ENCODE measurements around the gene VTI1A. TPM values are rescaled to one million over a fixed set of nuclear protein-coding genes. Genes with fewer than 3 reads are reported as not detected.

VTI1A gene
- total RNA-seq, 4 donors from 2014 or later: 21.5 to 50.6 (median 37.5) TPM

- H3K9me3 ChIP-seq: no peaks in the 10 kb centered on the region
- H3K27me3 ChIP-seq: no peaks in the 10 kb centered on the region
- H3K4me1 ChIP-seq: no peaks in the 10 kb centered on the region
- H3K27ac ChIP-seq: no peak overlapping the region
- no peak for DNase-seq
- no peak overlapping the region for H3K4me3 ChIP-seq
- H3K36me3 ChIP-seq: no peaks in the 10 kb centered on the region
- intact Hi-C loops (cut with DNase I; ENCODE audit: low total_unique reads): no loop called here
- TF ChIP-seq CTCF (IDR thresholded peaks at IDR 0.05) (no peak), POLR2A (IDR thresholded peaks at IDR 0.05) (no peak)
Measured at GRCh38 chr10:112644265-112644645, 197.2 kb downstream of the VTI1A start.

- no peaks in the 10 kb centered on the region for H3K4me1 ChIP-seq
- H3K9me3 ChIP-seq: no peaks in the 10 kb centered on the region
- no peak for DNase-seq
- no peak overlapping the region for H3K4me3 ChIP-seq
- H3K27me3 ChIP-seq: no peaks in the 10 kb centered on the region
- no peak for TF ChIP-seq POLR2A (IDR thresholded peaks at IDR 0.05)
- TF ChIP-seq CTCF (IDR thresholded peaks at IDR 0.05): no peak
- intact Hi-C loops (cut with DNase I; ENCODE audit: low total_unique reads): no loop called here
- H3K36me3 ChIP-seq: no peaks in the 10 kb centered on the region
- H3K27ac ChIP-seq: no peak overlapping the region
Measured at GRCh38 chr10:112649006-112649821, 202.2 kb downstream of the VTI1A start.

- no peaks in the 10 kb centered on the region for H3K4me1 ChIP-seq
- H3K4me3 ChIP-seq: no peak overlapping the region
- intact Hi-C loops (cut with DNase I; ENCODE audit: low total_unique reads): no loop called here
Measured at GRCh38 chr10:112649822-112650152, 202.8 kb downstream of the VTI1A start.

GRCh38 chr10:112650588-112651030, 203.6 kb downstream of the VTI1A start:
- intact Hi-C loops (cut with DNase I; ENCODE audit: low total_unique reads): no loop called here
- no peaks in the 10 kb centered on the region for H3K9me3 ChIP-seq
- H3K4me3 ChIP-seq: no peak overlapping the region
- H3K36me3 ChIP-seq: no peaks in the 10 kb centered on the region
- H3K4me1 ChIP-seq: no peaks in the 10 kb centered on the region
- no peaks in the 10 kb centered on the region for H3K27me3 ChIP-seq
- TF ChIP-seq CTCF (IDR thresholded peaks at IDR 0.05) (no peak), POLR2A (IDR thresholded peaks at IDR 0.05) (no peak)
- no peak for DNase-seq
- H3K27ac ChIP-seq: no peak overlapping the region

More at GRCh38 chr10:112649822-112650152, 202.8 kb downstream of the VTI1A start:
- H3K27ac ChIP-seq: no peak overlapping the region
- DNase-seq: no peak
- H3K27me3 ChIP-seq: no peaks in the 10 kb centered on the region
- H3K9me3 ChIP-seq: no peaks in the 10 kb centered on the region
- TF ChIP-seq POLR2A (IDR thresholded peaks at IDR 0.05): no peak
- TF ChIP-seq CTCF (IDR thresholded peaks at IDR 0.05): no peak
- no peaks in the 10 kb centered on the region for H3K36me3 ChIP-seq

- H3K27me3 ChIP-seq: no peaks in the 10 kb centered on the region
- H3K9me3 ChIP-seq: no peaks in the 10 kb centered on the region
- H3K27ac ChIP-seq: no peak overlapping the region
- DNase-seq: no peak
- intact Hi-C loops (cut with DNase I; ENCODE audit: low total_unique reads): no loop called here
- H3K36me3 ChIP-seq: no peaks in the 10 kb centered on the region
- no peaks in the 10 kb centered on the region for H3K4me1 ChIP-seq
- no peak overlapping the region for H3K4me3 ChIP-seq
- TF ChIP-seq CTCF (IDR thresholded peaks at IDR 0.05): no peak
- no peak for TF ChIP-seq POLR2A (IDR thresholded peaks at IDR 0.05)
Measured at GRCh38 chr10:112653215-112653614, 206.2 kb downstream of the VTI1A start.

All from uterus (tissue), 4 donors.